Stimulated activated CD8-positive, alpha-beta memory T cell treated with anti-CD3 and anti-CD28 coated beads, Interleukin-4, amount 100 ng/mL, for 1 hour (primary cell): ENCODE results near the gene FIGLA.

ENCODE experiments used
- DNase-seq, 2 donors: peaks; one replicate each; pipeline ENCODE4 v3.0.0-alpha.2; 2020; ENCODE audit warnings: low read depth in 2 of 2, low spot score in 1 of 2

FIGLA gene, protein sequence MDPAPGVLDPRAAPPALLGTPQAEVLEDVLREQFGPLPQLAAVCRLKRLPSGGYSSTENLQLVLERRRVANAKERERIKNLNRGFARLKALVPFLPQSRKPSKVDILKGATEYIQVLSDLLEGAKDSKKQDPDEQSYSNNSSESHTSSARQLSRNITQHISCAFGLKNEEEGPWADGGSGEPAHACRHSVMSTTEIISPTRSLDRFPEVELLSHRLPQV

DNA sequence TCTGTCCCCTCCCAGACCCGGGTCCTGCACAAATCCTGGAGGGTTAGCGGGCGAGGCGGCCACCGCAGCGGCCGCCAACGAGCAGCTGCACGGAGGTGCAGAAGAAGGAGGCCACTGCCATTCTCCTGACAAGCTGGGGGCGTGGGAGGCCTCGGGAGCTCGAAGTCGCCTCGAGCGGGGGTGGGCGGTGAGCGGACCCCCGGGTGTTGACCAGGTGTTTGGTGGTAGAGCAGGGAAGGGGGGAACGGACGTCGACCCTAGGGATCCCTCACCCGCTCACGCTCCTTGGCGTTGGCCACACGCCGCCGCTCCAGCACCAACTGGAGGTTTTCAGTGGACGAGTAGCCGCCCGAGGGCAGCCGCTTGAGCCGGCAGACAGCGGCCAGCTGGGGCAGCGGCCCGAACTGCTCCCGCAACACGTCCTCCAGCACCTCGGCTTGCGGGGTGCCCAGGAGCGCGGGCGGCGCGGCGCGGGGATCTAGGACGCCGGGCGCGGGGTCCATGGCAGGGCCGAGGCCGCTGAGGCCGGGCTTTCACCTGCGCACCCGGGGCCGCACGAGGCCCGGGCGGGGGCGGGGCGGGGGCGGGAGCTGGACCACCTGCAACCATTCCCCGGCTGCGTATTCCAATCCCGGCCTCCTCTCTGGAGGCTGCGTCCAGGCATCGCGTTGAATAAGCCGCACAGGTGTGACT lies at the start of gene FIGLA:
Gene FIGLA, minus strand, starts transcription at position 508 of the 693 bp plus-strand sequence. Its CDS starts 5 bp downstream, at position 503.
- DNase-seq = no peak

DNA sequence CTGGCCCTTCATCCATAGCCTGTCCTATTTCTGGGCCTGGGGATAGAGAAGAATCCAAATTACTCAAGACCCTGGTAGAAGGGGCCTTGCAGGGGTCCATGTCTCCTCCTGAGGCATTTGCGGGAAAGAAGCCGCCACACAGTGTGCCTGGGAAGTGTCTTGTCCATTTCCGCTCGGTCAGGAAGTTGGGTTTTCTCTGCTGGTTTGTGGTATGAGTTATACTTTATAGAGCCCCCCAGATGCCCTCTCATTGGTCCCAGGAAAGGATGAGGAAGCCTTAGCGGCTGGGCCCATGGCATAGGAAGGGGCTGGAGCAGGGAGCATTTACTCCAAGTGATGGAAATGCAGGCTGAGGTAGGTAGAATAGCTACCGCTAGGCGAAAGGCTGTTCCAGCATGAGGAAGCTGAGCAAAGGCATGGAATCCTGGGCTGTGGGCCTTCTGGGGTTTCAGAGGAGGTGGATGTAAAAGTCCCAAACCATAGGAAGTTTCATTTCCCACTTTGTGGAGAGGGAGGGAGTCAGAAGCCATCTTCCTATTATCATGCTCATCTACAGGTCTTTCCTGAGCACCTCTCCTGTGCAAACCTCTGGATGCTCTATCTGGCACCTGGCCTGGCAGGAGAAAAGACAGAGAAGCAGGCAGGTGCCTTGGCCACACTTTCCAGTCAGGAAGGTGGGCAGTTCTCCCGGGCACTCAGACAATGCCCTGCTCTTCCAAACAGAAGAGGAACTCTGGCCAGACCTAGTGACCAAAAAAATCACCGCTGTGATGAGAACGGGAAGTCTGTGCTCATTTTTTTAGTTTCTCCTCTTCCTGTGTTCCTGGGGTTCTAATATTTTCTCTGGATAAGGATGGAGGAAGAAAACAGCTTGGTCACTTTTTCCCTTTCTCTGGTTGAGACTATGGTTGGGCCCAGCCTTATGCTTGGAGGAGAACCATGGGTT lies 47.8 kb upstream of the FIGLA start:
- DNase-seq = no peak

DNA sequence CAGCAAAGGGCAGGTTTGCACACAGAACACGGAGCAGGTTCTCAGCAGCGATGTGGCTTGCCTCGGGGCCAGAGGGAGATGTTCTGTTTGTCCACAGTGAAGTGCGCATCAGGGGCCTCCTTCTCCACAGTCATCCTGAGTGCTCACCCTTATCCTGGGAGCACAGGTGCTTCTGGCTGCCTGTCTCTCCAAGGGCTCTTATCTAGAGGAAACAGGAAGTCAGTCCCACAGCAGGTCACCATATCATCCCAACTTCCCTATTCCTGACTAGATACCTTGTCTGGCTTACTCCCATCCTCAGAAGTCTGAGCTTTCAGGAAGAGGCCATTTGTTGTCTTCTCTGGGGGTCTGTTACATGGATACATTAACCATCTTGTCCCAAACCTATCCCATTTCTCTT lies 45.2 kb upstream of the FIGLA start, which contains the start of gene CD207:
Gene CD207, minus strand, starts transcription at position 174 of the 400 bp plus-strand sequence. Its CDS starts 40 bp downstream, at position 134.
- no peak for DNase-seq

DNA sequence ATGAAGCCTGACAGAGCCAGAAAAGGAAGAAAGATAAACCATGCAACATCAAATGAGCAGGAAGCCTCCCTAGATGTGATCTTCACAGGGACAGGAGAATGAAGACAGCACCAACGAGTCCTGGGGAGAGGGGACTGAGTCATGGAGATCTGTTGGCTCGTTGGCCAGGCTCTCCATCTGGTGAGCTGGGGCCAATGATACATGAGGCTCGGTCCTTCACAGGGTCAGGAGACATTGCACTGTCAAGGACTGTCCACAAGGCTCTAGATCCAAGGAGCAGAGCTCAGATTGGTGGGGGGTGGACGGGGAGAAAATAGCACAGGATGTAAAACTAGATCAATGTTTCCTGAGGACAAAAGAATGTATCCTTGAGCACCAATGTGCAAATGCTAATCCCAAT lies 44.4 kb upstream of the FIGLA start:
- DNase-seq = no peak

DNA sequence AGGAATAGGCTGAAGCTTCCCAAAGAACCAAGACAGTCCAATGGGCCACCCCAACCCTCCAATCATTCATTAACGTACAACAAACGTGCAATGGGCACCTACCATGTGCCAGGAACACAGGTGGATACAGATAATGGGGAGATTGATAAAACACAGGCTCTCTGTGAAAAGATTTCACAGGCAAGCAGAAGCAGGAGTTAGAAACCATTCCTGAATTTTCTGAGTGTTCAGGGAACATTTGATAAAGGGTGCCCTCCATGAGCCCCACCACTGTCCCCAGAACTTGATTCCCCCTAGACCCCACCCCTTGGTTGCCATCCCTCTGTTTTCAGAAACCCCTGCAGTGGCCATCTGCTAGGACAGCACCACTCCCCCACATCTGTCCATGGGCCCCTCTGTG lies 43.7 kb upstream of the FIGLA start:
- DNase-seq = no peak

DNA sequence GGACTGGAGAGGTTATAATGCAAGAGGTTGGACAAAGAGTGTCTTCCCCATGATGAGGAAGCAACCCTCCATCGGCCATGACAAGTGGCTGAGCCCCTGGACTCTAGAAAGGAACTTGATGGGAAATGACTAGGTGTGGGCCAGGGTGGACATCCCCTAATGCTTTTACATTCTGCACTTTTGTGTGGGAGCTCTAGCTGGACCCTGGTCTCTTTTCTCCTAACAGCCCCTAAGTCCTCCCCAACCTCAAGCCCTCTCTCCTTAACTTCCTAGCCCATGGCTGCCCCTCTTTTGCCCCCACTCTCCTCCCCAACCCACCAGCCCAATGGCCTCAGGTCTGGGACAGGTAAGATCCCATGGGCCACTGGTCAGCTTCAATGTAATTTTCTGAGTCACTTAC lies 42.8 kb upstream of the FIGLA start:
- DNase-seq = no peak

DNA sequence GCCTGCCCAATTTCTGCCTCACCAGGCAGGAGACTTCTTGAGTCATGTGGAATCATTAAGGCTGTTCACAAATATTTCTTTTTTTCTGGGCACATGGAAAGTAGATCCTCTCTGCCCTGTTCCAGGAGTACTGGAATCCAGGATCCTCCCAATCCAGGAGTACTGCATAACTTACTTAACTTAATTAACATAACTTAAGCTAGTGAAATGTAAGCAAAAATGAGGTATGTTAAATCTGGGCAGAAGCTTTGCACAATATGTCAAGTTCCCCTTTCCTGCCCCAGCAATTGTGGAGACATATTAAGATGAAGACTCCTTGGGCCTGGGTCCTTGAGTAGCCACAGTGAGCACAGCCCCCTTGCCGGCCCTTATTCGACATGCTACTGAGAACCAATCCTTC lies 41.9 kb upstream of the FIGLA start:
- DNase-seq = no peak

DNA sequence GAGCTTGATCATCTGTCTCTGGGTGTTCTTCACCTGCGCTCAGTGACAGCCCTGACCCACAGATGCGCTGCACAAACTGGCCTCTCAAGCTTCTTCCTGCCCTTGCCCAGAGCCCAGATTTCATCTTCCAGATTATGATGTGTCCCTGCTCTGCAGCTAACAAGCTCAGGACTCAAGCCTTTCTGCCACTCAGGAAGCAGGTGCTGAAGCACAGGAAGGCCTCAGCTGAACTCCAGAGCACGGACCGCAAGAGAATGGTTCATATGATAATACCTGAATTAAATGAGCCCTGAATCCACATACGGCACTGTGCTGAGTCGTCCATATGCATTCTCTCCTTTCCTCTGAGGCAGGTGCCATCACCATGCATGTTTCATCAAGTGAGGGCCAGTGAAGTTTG lies 41.4 kb upstream of the FIGLA start:
- DNase-seq = no peak

DNA sequence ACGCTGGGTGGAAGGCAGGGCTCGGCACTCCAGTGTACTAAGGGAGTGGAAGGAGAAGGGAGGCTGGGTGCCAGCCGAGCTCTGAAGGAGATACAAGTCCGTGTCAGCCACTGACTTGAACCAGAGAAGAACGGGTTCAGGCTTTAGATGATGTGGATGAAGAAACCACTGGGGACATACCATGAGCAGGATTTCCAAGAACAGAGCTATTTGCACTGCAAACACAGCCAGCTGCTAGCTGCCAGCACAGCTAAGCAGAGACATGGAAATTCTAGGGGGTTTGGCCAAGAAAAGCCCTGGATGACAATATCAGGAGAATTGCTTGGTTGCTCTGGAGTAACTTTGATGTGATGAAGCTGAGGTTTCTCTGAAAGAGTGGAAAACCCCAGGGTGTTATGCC lies 39.9 kb upstream of the FIGLA start:
- no peak for DNase-seq

DNA sequence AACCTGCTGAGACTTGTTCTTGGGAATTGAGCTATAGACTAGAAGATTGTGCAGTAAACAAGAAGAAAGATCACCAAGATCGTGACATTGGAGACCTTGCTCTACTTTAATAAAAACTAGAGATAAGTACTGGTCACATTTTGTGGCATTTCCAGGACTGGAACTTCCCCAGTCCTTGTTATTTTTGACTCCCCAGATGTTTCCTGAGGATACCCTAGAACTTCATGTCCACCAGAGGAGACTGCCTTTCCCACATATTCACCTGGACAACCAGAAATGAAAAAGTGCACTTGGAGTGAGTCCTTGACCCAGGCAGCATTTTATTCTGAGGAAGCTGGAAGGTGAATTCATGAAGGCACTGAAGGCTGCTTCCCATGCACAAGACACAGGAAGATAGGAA lies 39.5 kb upstream of the FIGLA start:
- no peak for DNase-seq

DNA sequence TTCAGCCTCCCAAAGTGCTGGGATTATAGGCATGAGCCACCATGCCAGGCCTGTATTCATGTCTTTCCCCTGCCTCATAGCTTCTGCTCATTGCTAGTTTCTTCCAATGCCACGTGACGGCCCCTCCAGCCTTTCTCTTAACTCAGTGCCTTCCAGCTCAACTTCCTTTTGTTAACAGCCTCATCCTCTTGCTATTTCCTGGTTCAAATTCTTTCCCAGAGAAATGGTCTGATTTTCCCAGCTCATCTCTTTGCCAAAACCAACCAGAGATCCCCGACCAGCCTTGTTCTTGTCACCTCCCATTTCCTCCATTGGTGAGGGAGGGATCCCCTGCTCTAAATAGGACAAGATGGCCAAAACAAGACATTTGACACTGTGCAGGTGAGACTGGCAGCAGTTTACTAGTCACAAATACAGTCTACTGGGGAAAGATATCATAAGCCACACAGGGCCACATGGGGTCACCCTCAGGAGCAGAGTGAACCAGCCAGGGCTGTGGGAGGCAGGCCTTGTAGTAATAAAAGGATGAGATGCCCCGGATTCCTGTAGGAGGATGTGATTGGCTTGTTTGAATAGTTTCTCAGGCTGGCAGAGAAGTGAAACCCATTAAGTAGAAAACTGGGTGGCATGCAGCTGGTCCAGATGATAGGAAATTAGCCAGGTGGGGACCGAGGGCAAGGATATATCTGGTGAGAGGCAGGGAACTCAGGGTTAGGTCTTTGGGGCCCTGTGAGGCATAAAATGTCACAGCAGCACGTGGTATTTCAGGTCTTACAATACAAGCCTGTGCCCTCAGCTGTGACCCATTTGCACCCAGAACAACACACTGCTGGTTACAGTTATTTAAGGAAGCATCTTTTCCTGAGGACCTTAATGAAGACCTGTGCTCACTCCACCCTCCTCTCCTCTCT lies 38.7 kb upstream of the FIGLA start:
- DNase-seq = no peak

DNA sequence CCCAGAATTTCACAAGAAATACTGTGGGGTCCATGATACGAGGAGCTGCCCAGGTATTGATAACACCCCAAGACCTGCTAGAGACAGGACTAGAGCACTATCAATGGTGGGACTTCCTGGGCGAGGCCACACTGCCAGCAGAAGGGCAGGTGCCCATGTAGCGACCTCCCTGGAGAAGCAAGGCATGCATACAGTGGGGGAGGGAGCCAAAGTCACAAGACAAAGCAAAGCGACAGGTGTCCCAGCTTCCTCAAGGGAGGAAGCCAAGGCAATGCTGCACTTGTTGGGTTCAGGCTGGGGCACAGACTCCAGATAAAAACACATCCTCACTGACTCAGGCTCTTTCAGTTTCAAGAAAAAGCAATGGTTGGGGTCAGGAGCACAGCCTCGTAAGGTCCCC lies 37.7 kb upstream of the FIGLA start:
- no peak for DNase-seq

DNA sequence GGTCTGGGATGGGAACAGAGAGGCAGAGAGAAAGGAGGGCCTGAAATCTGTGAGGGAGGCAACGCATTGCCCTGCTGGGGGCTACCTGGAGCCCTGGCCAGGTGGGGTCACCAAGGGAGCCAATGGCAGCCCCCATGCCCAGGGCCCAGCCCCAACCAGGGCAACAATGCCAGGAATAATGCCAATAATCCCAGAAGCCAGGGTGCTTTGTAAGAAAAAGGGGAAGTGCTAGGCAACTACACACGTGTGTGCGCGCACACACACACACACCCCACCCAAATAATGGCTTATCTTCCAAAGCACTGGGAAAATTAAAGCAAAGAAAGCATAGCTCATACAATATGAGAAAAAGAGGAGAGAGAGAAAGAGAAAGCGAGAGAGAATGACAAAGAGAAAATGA lies 36.9 kb upstream of the FIGLA start:
- DNase-seq = no peak

DNA sequence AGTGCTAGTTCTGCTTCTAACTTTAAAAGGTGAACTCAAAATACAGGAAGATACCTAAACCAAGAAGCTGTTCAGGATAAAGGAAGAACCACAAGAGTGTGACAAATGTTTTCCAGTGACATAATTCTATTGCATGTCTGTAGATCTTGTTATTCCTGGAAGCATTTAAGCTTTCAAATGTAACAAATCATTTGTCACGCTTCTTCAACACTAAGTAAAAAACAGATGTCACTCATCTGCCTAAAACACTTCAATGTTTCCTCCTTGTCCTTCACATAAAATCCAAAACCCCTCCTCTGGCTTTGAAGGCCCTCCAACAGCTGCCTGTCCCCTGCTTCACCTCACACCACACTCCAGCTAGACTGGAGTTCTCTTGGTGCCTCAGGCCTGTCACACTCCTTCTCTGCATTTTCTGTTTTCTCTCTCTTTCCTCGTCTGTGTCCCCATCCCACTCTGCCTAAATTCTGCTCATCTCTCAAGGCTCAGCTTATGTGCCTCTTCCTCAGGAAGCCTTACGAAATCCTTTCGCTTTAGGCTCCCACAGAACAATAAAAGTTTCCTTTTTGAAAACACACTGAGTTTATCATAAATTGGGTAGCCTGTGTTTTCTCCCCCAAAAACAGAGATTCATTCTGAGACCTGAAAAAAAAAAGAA lies 36.4 kb upstream of the FIGLA start:
- no peak for DNase-seq

DNA sequence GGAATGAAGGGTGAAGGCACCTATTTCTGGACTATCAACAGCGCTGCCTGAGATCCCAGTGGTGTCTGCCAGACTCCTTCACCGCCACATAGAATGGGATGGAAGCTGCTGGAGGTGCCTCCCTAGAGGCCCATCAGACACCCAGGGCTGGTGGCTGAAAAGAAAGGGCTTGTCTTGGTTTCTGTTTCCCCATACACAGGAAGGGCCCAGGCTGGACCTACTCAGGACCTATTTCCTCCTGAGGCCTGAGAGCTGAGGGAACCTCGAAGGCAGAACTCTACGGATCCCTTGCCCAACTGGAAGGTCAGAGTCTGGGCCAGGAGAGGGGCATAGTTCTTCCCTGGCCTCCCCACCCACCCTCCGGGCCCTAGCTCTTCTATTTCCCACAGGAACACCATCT lies 32.8 kb upstream of the FIGLA start:
- no peak for DNase-seq

DNA sequence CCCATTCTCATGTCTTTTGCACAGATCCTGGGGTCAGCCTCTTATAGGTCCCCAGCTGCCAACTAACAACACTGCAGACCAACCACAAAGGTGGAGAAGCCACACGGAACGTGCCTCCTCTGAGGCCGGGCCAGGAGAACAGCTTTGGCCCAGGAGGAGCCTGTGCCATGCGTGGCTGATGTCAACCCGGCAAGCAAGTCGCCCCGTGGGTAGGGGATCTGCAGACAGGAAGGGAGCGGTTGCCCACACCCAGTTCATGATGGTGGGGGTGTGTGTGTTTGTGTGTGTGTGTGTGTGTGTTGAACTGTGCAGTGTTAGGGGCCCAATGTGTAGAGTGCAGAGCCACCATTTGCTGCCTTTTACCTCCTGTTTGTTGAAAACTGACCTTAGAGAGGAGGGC lies 32.4 kb upstream of the FIGLA start:
- DNase-seq = no peak

DNA sequence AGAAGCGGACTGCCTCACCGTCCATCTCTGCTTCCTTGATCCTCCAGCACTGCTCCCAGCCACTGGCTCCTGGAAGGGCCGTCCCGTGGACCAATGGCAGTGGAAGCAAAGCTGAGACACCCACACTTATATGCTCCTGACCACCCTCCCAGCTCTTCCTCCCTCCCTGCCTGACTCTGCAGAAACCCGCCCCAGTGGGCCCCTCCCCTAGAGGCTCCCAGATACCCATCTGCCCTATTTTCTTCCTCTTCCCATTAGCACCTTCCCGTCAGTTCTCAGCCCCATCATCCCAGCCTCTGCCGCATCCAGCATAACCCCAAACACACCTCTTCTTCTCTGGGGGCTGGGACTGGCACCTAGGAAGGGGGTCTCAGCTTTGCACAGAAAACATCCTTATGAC lies 30.1 kb upstream of the FIGLA start, which contains the start of gene CLEC4F:
Gene CLEC4F, minus strand, starts transcription at position 101 of the 400 bp plus-strand sequence. Its CDS starts 76 bp downstream, at position 25.
- DNase-seq = no peak

DNA sequence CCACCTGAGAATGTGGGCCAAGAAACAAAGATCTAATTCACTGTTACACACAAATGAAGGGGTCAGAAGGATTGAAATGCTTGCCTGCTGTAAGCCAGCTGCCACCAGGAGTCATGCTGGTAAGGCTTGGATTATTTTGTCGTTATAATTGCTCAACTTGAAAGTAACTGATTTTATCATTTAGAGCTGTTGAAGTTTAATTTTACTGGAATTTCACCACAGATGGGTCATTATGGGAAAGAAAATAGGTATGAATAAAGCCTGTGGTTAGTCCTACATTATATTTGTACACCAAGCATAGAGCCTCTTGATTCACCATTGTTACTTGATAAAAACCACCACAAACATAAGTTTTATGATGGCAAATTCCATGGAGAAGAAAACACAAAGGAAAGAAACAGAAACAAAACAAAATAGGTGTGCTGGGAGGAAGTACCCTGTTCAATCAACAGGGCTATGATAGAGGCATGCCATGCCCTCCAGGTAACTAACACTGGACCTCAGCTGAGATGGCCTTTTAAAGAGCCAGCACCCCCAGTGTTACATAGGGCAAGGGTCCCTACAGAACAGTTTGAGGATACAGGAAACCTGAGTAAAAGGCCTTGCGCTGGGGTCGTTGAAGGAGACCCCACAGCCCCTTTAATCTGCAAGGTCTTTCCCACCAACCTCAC lies 27.0 kb upstream of the FIGLA start:
- no peak for DNase-seq

DNA sequence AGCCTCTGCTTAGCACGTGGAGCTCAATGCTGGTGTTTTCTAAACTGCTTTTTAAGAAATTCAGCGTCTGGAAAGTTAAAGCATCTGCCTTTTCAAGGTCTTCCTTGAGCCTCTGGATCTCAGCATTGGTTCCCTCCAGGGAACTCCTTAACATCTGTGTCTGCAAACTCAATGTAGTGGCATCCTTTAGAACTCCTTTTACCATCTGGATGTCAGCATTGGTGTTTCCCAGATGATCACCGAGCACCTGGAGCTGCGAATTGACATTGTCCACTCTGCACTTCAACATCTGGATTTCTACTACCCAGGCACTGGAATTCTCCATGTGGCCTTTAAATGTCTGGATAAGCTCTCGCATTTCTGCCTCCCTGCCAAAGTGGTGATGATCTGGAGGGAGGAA lies 26.3 kb upstream of the FIGLA start:
- DNase-seq = no peak
